ENCODE results near the gene KDF1.

- TF ChIP-seq CTCF (IDR thresholded peaks at IDR 0.05; ENCODE audit: low read length) (no peak), EZH2 (IDR thresholded peaks at IDR 0.05; ENCODE audit: borderline replicate concordance, low read length) (no peak)
These were observed 3.9 kb downstream of the KDF1 start for GRCh38 chr1:26956321-26956720.
